ENCODE data around the gene PLEKHA4. TPM values are rescaled to one million over a fixed set of nuclear protein-coding genes. Genes with fewer than 3 reads are reported as not detected.

Gene PLEKHA4
- total and polyA plus RNA-seq, 2 of the 13 experiments (the other 11 are each of a cell fraction or from before 2014, with no cell fraction given): 4.8 to 6.0 TPM

- TF ChIP-seq ZNF569 (CRISPR knock-in tag; IDR thresholded peaks at IDR 0.05; ENCODE audit: borderline replicate concordance) (no peak), MIER2 (CRISPR knock-in tag; IDR thresholded peaks at IDR 0.05) (no peak), DPF2 (CRISPR knock-in tag; IDR thresholded peaks at IDR 0.05; ENCODE audit: borderline replicate concordance, low read depth) (no peak), MTF1 (CRISPR knock-in tag; IDR thresholded peaks at IDR 0.05) (no peak), RBFOX2 (IDR thresholded peaks at IDR 0.05; ENCODE audit: low read depth, low read length) (no peak), ZNF644 (CRISPR knock-in tag; IDR thresholded peaks at IDR 0.05; ENCODE audit: low read depth) (no peak), ETV5 (CRISPR knock-in tag; IDR thresholded peaks at IDR 0.05; ENCODE audit: borderline replicate concordance) (0 out of 2 replicates have a peak, but pooled peaks have one; percentile 18), ZNF629 (CRISPR knock-in tag; conservative IDR thresholded peaks at IDR 0.05) (no peak), ZNF564 (CRISPR knock-in tag; IDR thresholded peaks at IDR 0.05) (no peak), ZNF709 (CRISPR knock-in tag; IDR thresholded peaks at IDR 0.05) (no peak), BRCA1 (CRISPR knock-in tag; IDR thresholded peaks at IDR 0.05) (no peak), ZNF746 (CRISPR knock-in tag; IDR thresholded peaks at IDR 0.05) (no peak), NFKBIZ (CRISPR knock-in tag; IDR thresholded peaks at IDR 0.05) (no peak), ZNF3 (CRISPR knock-in tag; IDR thresholded peaks at IDR 0.05) (0 out of 2 replicates have a peak, but pooled peaks have one; percentile 13), NPAS2 (CRISPR knock-in tag; IDR thresholded peaks at IDR 0.05; ENCODE audit: borderline replicate concordance) (no peak), ZFY (CRISPR knock-in tag; IDR thresholded peaks at IDR 0.05) (peak; percentile 90), RFX1 (IDR thresholded peaks at IDR 0.05) (no peak), ATF7 (IDR thresholded peaks at IDR 0.05) (no peak), ATF7 (CRISPR knock-in tag; IDR thresholded peaks at IDR 0.05) (0 out of 2 replicates have a peak, but pooled peaks have one; percentile 28), RFXANK (CRISPR knock-in tag; IDR thresholded peaks at IDR 0.05) (peak; percentile 32; the same call in 1 of the 2 replicates), ZNF788 (CRISPR knock-in tag; IDR thresholded peaks at IDR 0.05; ENCODE audit: borderline replicate concordance) (peak; percentile 71; the same call in 1 of the 2 replicates), PPARG (CRISPR knock-in tag; conservative IDR thresholded peaks at IDR 0.05) (no peak), TFE3 (CRISPR knock-in tag; IDR thresholded peaks at IDR 0.05) (peak; percentile 52; the same call in 1 of the 2 replicates), ZBTB49 (CRISPR knock-in tag; IDR thresholded peaks at IDR 0.05; ENCODE audit: borderline replicate concordance) (no peak), ZNF577 (CRISPR knock-in tag; IDR thresholded peaks at IDR 0.05; ENCODE audit: borderline replicate concordance, low read depth) (no peak), PREB (CRISPR knock-in tag; IDR thresholded peaks at IDR 0.05) (no peak), ZNF605 (CRISPR knock-in tag; IDR thresholded peaks at IDR 0.05) (no peak), ZNF24 (IDR thresholded peaks at IDR 0.05) (no peak), ARNTL (CRISPR knock-in tag; IDR thresholded peaks at IDR 0.05) (no peak), ZNF274 (CRISPR knock-in tag; IDR thresholded peaks at IDR 0.05) (no peak)
Observed at GRCh38 chr19:48795055-48795684, 73.2 kb downstream of the PLEKHA4 start (continued).
